ENCODE measurements around the gene GNG8.

GNG8 gene

DNA sequence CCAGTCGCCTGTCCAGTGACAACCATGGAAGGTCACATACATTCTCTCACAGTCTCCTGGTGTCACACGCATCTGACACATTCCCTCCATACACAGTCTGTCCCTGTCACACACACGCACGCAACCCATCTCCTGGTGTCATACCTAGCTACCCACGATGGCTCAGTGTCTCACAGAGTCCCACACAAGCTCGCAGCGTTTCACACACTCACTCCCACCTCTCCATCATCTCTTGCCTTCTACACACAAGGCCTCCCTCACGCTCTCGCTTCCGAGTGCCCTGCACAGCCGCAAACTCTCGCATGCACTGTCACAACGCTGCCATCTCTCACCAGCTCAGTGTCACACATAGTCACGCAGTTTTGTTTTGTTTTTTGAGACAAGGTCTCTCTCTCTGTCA lies 1.2 kb upstream of the GNG8 start:
- Histone ChIP-seq H3K9me3 (ENCODE audit: insufficient read depth, low read length) (no peaks in the 10 kb centered on the region), H4K20me1 (ENCODE audit: insufficient read depth, low read length) (no peaks in the 10 kb centered on the region), H3K4me2 (ENCODE audit: low read length) (no peak overlapping the region; the same call in 1 of the 2 replicates), H3K9ac (ENCODE audit: low read length) (no peak overlapping the region), H3K4me1 (ENCODE audit: low read length) (peaks cover 26% of the 10 kb centered on the region), H3K4me3 (ENCODE audit: low read length) (no peak overlapping the region), H3K79me2 (ENCODE audit: low read length) (no peaks in the 10 kb centered on the region), H3K36me3 (replicated peaks; ENCODE audit: low read depth, low read length) (no peaks in the 10 kb centered on the region), H2AFZ (ENCODE audit: low read depth, low read length) (no peak overlapping the region), H3K27me3 (ENCODE audit: low read depth, low read length) (peaks cover 18% of the 10 kb centered on the region), H3K27ac (ENCODE audit: low read length) (no peak overlapping the region)
- TF ChIP-seq CTCF (IDR thresholded peaks at IDR 0.05; ENCODE audit: low read depth, low read length) = no peak
- TF ChIP-seq EZH2phosphoT487 (IDR thresholded peaks at IDR 0.05; ENCODE audit: low read depth) = no peak

- Histone ChIP-seq H3K4me3 (ENCODE audit: low read length) (peak overlapping the region; percentile 54), H3K36me3 (replicated peaks; ENCODE audit: low read depth, low read length) (no peaks in the 10 kb centered on the region), H3K4me2 (ENCODE audit: low read length) (peak overlapping the region; percentile 45), H3K27me3 (ENCODE audit: low read depth, low read length) (peaks cover 3% of the 10 kb centered on the region; the same call in 1 of the 2 replicates), H3K27ac (ENCODE audit: low read length) (no peak overlapping the region), H3K4me1 (ENCODE audit: low read length) (peaks cover 29% of the 10 kb centered on the region), H3K79me2 (ENCODE audit: low read length) (no peaks in the 10 kb centered on the region), H3K9me3 (ENCODE audit: insufficient read depth, low read length) (no peaks in the 10 kb centered on the region), H4K20me1 (ENCODE audit: insufficient read depth, low read length) (no peaks in the 10 kb centered on the region), H3K9ac (ENCODE audit: low read length) (no peak overlapping the region), H2AFZ (ENCODE audit: low read depth, low read length) (no peak overlapping the region)
- TF ChIP-seq EZH2phosphoT487 (IDR thresholded peaks at IDR 0.05; ENCODE audit: low read depth) = no peak
- TF ChIP-seq CTCF (IDR thresholded peaks at IDR 0.05; ENCODE audit: low read depth, low read length) = no peak
Observed at GRCh38 chr19:46634656-46635218, 1.3 kb downstream of the GNG8 start.

- Histone ChIP-seq H2AFZ (ENCODE audit: low read depth, low read length) (no peak overlapping the region), H3K27me3 (ENCODE audit: low read depth, low read length) (0 out of 2 replicates have a peak, but pooled peaks cover 3% of the 10 kb centered on the region), H3K4me3 (ENCODE audit: low read length) (peak overlapping the region; percentile 54), H3K4me1 (ENCODE audit: low read length) (peaks cover 27% of the 10 kb centered on the region), H3K79me2 (ENCODE audit: low read length) (no peaks in the 10 kb centered on the region), H3K4me2 (ENCODE audit: low read length) (peak overlapping the region; percentile 45), H3K9ac (ENCODE audit: low read length) (no peak overlapping the region), H3K9me3 (ENCODE audit: insufficient read depth, low read length) (no peaks in the 10 kb centered on the region), H3K36me3 (replicated peaks; ENCODE audit: low read depth, low read length) (no peaks in the 10 kb centered on the region), H3K27ac (ENCODE audit: low read length) (no peak overlapping the region), H4K20me1 (ENCODE audit: insufficient read depth, low read length) (no peaks in the 10 kb centered on the region)
- TF ChIP-seq EZH2phosphoT487 (IDR thresholded peaks at IDR 0.05; ENCODE audit: low read depth) (no peak), CTCF (IDR thresholded peaks at IDR 0.05; ENCODE audit: low read depth, low read length) (no peak)
Observed at GRCh38 chr19:46634045-46634655, 1.9 kb downstream of the GNG8 start.

- Histone ChIP-seq H3K27ac (ENCODE audit: low read length) (no peak overlapping the region), H2AFZ (ENCODE audit: low read depth, low read length) (no peak overlapping the region)
- TF ChIP-seq EZH2phosphoT487 (IDR thresholded peaks at IDR 0.05; ENCODE audit: low read depth) (no peak), CTCF (IDR thresholded peaks at IDR 0.05; ENCODE audit: low read depth, low read length) (no peak)
Observed at GRCh38 chr19:46633130-46633529, 2.9 kb downstream of the GNG8 start.

More at GRCh38 chr19:46633130-46633529, 2.9 kb downstream of the GNG8 start:
- Histone ChIP-seq H3K27me3 (ENCODE audit: low read depth, low read length) (0 out of 2 replicates have a peak, but pooled peaks cover 3% of the 10 kb centered on the region), H3K4me2 (ENCODE audit: low read length) (no peak overlapping the region), H3K36me3 (replicated peaks; ENCODE audit: low read depth, low read length) (no peaks in the 10 kb centered on the region), H4K20me1 (ENCODE audit: insufficient read depth, low read length) (no peaks in the 10 kb centered on the region), H3K79me2 (ENCODE audit: low read length) (no peaks in the 10 kb centered on the region), H3K4me1 (ENCODE audit: low read length) (peaks cover 25% of the 10 kb centered on the region), H3K9me3 (ENCODE audit: insufficient read depth, low read length) (no peaks in the 10 kb centered on the region), H3K4me3 (ENCODE audit: low read length) (no peak overlapping the region), H3K9ac (ENCODE audit: low read length) (no peak overlapping the region)

Measured in OCI-LY3 (cell line).